Measurements from ENCODE around the gene CCNYL1.
A peak's percentile ranks its signal among the peaks of the same experiment; 100 is the strongest.

The CCNYL1 gene

GRCh38 chr2:207766041-207766551 is 54.7 kb downstream of the CCNYL1 start:
- DNase-seq (ENCODE audit: low read depth), result no peak

DNA sequence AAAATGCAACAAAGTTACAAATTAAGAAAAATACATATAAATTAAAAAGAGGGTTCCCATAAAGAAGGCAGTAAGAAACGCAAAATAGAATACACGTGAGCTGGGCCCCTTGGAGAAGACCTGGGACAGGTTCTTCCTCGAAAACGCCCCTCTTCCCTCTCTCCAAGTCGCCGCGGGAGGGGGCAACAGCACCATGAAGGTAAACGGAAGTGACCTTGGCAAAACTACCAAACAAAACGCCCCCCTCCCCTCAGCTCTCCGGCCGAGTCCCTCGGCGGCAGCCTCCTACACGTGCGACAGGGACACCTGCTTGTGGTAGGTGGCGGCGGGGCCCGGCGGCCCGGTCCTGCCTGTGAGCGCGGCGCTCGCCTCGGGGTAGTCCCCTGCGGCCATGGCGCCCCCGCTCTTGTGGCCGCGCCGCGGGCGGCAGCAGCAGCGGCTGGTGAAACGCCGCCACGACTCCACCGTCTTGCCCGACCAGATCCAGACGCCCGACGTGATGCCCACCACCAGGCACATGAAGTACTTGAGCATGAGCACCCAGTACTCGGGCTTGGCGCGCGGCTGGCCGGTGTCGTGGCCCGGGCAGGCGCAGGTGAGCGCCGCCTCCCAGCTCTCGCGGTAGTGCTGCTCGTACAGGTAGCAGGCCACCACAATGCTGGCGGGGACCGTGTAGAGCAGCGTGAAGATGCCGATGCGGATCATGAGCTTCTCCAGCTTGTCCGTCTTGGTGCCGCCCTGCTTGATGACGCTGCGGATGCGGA is 55.4 kb downstream of the CCNYL1 start:
- no peak for DNase-seq (ENCODE audit: low read depth)

GRCh38 chr2:207767461-207768167 is 56.2 kb downstream of the CCNYL1 start:
- DNase-seq (ENCODE audit: low read depth), result no peak

DNA sequence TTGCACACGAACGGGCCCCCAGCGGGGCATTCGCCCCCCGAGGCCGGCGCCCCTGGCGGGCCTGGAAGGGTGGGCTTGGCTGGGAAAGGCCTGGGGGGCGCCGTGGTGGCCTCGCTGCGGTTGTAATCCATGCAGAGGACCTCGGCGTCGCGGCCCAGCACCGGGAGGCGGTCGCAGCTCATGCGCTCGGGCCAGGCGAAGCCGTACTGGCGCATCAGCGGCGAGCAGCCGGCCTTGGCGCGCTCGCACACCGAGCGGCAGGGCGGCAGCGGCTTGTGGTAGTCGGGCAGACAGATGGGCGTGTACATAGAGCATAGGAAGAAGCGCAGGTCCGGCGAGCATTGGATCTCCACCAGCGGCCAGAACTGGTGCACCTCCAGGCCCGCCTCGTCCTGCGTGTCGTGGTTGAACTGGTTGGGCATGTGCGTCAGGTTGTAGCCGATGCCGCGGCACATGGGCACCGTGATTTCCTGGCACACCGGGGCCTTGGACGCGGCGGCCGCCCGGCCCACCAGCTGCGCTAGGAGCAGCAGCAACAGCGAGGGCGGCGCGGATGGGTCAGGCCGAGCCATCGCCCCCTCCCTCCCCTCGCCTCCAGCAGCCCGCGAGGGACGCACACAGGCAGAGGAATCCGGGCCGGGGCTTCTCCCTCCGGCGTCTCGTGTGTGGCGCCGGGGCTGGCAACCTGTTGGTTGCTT is 56.9 kb downstream of the CCNYL1 start:
- DNase-seq (ENCODE audit: low read depth), result peak; percentile 4

DNA sequence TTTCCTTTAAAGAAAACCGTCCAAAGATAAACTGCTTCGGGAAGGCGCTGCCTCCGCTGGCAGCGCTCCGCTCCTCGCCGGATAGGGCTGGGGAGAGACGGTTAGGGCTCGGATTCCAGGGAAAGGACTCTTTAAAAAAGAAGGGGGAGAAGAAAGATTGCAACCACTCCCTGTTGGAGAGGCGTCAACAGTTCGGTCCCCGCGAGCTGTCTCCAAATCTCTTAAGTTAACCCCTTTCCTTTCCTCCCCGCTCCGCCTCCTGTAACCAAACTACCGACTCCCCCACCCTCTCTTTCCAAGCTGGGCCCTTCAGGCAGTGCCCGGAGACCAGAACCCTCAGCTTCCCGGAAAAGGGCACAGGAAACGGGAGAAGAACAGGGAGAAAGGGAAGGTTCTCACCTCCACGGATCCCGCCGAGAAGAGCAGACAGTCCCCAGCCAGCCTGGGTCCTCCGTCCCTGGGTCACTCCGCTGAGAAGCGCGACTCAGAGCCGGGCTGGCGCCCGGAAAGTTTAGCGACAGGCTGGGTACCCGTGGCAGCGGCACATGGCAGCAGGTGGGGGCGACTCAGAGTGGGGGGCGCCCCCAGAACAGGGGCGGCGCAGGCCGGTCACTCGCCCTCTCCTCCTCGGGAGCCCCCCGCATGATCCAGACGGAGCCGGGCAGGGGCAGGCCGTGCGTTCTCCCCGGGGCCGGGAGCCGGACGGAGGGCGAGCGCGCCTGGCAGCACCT is 57.6 kb downstream of the CCNYL1 start:
- peak; percentile 6 for DNase-seq (ENCODE audit: low read depth)

DNA sequence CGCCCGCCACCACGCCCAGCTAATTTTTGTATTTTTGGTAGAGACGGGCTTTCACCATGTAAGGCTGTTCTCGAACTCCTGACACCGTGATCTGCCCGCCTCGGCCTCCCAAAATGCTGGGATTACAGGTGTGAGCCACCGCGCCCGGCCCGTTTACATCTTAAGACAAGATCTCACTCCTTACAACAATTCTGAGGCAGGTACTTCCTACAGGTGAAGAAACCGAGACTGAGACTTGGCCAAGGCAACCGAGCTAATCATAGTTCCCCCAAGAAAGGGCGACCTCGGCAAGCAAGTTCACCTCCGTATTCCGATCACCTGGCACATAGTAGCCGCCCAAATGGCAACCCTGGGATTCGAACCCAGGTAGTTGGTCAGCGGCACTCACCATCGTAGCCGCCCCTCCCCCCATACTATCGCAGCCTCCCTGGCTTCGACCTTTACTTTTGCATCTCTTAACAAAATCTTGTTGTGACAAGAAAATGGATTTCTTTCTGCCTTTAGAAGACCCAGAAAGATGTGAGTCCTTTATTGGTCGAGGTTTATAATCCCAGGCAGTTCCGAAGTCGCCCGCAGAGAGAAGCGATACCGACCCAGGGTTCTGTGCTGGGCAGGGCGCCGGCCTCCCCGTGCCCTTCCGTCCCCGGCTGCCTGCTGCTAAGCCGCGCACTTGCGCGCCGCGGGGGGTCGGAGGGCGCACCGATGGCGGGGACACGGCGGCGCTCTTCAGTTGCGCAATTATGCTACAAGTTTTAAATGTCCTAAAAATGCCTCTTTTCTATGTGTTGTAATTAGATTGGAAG is 59.4 kb downstream of the CCNYL1 start:
- no peak for DNase-seq (ENCODE audit: low read depth)

GRCh38 chr2:207771421-207771820 is 60.0 kb downstream of the CCNYL1 start:
- DNase-seq (ENCODE audit: low read depth), result no peak

GRCh38 chr2:207772081-207772843 is 60.8 kb downstream of the CCNYL1 start:
- no peak for DNase-seq (ENCODE audit: low read depth)

DNA sequence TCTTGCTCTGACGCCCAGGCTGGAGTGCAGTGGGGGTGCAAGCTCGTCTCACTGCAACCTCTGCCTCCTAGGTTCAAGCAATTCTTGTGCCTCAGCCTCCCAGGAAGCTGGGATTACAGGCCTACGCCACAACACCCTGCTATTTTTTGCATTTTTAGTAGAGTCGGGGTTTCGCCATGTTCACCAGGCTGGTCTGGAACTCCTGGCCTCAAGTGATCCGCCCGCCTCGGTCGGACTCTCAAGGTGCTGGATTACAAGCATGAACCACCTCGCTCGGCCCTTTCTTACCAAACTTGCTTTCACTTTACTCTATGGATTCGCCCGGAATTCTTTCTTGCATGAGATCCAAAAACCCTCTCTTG is 61.4 kb downstream of the CCNYL1 start:
- DNase-seq (ENCODE audit: low read depth), result no peak

DNA sequence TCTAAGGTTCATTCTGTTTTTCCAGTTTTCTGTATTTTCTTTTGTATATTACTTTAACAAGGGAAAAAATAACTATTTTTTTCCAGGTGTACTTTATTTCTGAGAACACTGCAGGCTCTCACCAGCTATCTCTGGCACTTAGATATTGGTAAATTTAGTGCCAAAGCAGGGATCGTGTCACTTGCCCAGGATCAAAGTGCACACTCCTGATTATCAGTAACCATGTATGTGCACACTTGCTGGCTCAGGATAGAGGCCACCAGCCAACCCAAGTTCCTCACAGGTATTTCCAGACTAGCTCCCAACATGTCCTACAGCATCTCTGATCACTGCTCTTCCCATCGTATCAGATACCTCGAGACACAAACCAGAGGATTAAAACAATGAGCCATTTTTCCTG is 64.0 kb downstream of the CCNYL1 start:
- no peak for DNase-seq (ENCODE audit: low read depth)

- DNase-seq (ENCODE audit: low read depth), result no peak
Measured at GRCh38 chr2:207777124-207777523, 65.7 kb downstream of the CCNYL1 start.

DNA sequence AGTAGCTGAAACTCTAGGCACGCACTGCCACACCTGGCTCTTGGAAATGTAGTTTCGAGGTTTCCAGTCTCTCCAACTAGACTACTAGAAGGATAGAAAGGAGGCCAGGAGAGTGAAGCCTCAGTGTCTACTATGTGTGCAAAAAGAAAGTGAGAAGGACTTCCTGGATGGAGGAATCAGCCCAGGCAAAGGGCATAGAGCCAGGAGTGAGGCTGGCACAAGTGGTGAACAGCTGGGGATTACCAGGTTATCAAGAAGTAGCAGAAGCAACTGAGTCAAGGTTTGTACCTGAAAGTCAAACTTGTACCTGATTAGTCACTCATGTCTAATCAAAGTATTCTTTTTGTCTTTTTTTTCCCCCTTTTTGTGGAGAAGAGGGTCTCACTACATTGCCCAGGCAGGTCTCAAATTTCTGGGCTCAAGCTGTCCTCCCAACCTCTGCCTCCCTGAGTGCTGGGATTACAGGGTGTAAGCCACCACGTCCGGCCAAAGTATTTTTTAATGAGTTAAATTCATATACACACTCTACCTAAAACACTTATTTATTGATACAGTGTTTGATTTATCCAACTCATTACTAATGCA is 67.0 kb downstream of the CCNYL1 start:
- DNase-seq (ENCODE audit: low read depth), result no peak

GRCh38 chr2:207779523-207779922 is 68.1 kb downstream of the CCNYL1 start:
- DNase-seq (ENCODE audit: low read depth), result no peak

DNA sequence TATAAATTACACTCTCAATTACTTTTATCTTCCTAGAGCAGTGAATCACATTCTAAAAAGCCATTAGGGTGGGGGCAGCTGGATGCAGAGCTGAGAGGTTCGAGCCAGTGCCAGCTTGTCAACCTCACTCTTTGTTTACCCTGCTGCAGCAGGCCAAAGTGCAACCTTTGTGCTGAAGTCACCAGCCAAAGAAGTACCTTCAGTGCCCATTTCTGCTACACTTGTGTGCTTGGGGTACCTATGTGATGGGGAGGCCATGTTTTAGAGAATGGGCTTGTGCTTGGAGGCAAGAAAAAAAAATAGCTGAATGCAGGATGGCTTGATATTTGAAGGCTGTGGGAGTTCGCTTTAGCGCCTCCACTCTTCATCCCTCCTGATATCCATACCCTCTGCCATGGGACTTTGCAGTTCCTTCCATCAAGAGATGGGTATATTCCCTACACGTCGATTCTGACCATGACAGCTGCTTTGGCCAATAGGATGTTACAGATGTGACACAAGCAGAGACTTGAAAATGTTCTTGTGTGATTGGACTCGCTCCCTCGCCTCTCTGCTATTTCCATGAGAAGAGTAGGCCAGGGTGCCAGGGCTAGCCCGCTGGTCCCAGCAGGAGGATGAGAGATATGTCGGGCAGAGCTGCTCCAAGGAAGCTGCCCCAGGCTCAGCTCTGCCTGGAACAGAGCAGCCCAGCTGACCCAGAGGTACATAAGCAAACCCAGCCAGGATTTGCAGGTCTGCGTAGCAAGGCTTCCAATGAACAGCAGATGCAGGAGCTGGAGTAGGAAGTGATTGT is 71.0 kb downstream of the CCNYL1 start:
- no peak for DNase-seq (ENCODE audit: low read depth)

GRCh38 chr2:207783514-207783913 is 72.1 kb downstream of the CCNYL1 start:
- no peak for DNase-seq (ENCODE audit: low read depth)

DNA sequence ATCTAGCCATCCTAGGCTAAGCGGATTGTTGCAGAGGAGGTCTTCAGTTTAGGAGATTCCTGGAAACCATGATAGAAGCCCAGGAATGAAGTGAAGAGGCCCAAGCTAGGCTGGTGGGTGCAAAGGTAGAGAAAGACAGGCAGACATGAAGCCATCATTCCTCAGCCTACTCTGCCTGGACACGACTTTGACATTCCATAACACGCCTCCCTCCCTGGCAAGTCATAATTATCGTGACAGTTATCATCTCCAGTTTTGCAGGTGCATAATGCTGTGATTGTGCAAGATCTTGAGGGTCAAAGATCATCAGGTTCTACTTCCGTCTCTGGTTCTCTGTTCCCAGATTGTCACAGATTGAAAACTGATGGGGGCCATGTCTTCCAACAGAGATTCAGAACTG is 73.5 kb downstream of the CCNYL1 start:
- no peak for DNase-seq (ENCODE audit: low read depth)

- no peak for DNase-seq (ENCODE audit: low read depth)
Measured at GRCh38 chr2:207787017-207787416, 75.6 kb downstream of the CCNYL1 start.

DNA sequence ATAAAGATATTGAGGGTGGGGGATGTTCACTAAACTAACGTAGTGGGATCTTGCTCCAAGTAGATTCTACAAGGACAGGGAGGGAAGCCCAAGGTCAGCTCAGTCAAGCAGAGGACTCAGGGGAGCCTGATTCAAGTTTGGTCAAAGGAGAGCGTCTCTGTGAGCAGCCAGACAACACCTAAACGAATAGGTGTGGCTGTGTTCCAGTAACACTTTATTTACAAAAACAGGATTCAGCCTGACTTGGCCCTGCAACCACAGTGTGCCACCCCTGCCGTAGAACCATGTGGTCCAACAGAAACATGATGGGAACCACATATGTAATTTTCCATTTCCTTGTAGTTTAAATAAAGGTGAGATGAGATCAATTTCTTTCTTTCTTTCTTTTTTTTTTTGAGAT is 76.4 kb downstream of the CCNYL1 start:
- no peak for DNase-seq (ENCODE audit: low read depth)

- DNase-seq (ENCODE audit: low read depth), result no peak
Measured at GRCh38 chr2:207790898-207791297, 79.5 kb downstream of the CCNYL1 start.
